ENCODE measurements around the gene KDM1B. TPM values are rescaled to one million over a fixed set of nuclear protein-coding genes. Genes with fewer than 3 reads are reported as not detected.

KDM1B gene
- total RNA-seq, 1 donor from 2014 or later = 16.9 TPM

DNA sequence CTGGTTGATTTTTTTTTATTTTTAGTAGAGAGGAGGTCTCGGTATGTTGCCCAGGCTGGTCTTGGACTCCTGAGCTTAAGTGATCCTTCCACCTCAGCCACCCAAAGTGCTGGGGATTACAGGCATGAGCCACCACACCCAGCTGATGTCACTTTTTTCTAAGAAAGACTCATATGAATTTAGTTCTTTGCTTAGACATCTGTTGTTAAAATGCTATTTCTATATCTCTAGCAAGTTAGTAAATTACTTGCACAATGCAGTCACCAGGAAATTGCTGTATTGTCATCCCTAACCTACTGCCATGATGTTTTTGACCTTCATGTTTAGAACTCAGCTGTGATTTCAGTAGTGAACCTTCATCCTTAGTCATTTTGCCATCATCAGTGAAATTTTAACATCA lies 5.7 kb downstream of the KDM1B start:
- H3K27me3 Mint-ChIP-seq (ENCODE audit: insufficient read depth, low read depth) = no peaks in the 10 kb centered on the region
- Histone ChIP-seq H3K4me1 (peaks cover 4% of the 10 kb centered on the region), H3K27me3 (no peaks in the 10 kb centered on the region)

GRCh38 chr6:18161431-18161830 lies 6.2 kb downstream of the KDM1B start:
- Histone ChIP-seq H3K27me3 (no peaks in the 10 kb centered on the region), H3K4me2 (no peak overlapping the region), H3K9ac (no peak overlapping the region), H3K27ac (no peak overlapping the region), H3K79me2 (ENCODE audit: low read depth) (no peaks in the 10 kb centered on the region), H4K20me1 (ENCODE audit: low read depth) (no peaks in the 10 kb centered on the region), H3F3A (ENCODE audit: low read depth) (peaks cover under 1% of the 10 kb centered on the region), H3K36me3 (no peaks in the 10 kb centered on the region), H2AFZ (replicated peaks) (no peak overlapping the region), H3K4me1 (peaks cover under 1% of the 10 kb centered on the region), H3K4me3 (no peak overlapping the region), H3K9me3 (ENCODE audit: low read depth) (no peaks in the 10 kb centered on the region)
- Mint-ChIP-seq H3K9me3 (no peaks in the 10 kb centered on the region), H3K4me1 (peaks cover under 1% of the 10 kb centered on the region), H3K36me3 (peaks cover 16% of the 10 kb centered on the region), H3K4me3 (no peak overlapping the region), H3K27ac (no peak overlapping the region), H3K27me3 (ENCODE audit: insufficient read depth, low read depth) (no peaks in the 10 kb centered on the region)
- no peak for TF ChIP-seq EZH2 (IDR thresholded peaks at IDR 0.05)
- no peak for DNase-seq (ENCODE audit: low spot score)

More for the DNA sequence above, 5.7 kb downstream of the KDM1B start:
- H3K36me3 Mint-ChIP-seq = peaks cover 16% of the 10 kb centered on the region
- Histone ChIP-seq H3K36me3 (no peaks in the 10 kb centered on the region), H4K20me1 (ENCODE audit: low read depth) (no peaks in the 10 kb centered on the region), H3K27ac (no peak overlapping the region), H3K4me3 (no peak overlapping the region), H3F3A (ENCODE audit: low read depth) (peaks cover 6% of the 10 kb centered on the region), H2AFZ (replicated peaks) (no peak overlapping the region), H3K9ac (no peak overlapping the region), H3K4me2 (no peak overlapping the region), H3K9me3 (ENCODE audit: low read depth) (no peaks in the 10 kb centered on the region), H3K79me2 (ENCODE audit: low read depth) (no peaks in the 10 kb centered on the region)
- H3K27ac Mint-ChIP-seq = no peak overlapping the region
- no peak for DNase-seq (ENCODE audit: low spot score)
- TF ChIP-seq EZH2phosphoT487 (IDR thresholded peaks at IDR 0.05) (no peak), EZH2 (IDR thresholded peaks at IDR 0.05) (no peak), CTCF (IDR thresholded peaks at IDR 0.05) (no peak)
- H3K4me1 Mint-ChIP-seq = peaks cover 5% of the 10 kb centered on the region
- no peak overlapping the region for H3K4me3 Mint-ChIP-seq
- H3K9me3 Mint-ChIP-seq = no peaks in the 10 kb centered on the region

DNA sequence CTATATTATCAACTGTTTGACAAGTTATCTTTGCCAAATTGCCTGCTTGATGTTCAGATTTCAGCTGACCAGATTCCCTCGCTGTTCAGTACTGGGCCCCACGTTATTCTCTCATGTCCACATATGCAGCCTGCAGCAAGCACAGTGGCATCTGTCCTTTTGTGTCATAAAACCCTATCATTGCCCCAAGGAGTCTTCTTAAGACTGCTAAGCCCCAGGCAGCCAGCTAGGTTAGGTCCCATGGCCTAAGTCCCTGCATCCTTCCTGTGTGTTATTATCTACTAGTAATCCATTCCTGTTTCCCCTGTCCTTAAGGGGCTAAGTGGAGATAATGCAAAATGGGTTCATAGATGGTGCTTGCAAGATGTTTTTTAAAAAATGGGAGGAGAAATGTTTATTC lies 7.2 kb downstream of the KDM1B start:
- Histone ChIP-seq H3K36me3 (peaks cover 6% of the 10 kb centered on the region), H4K20me1 (ENCODE audit: low read depth) (no peaks in the 10 kb centered on the region), H3K79me2 (ENCODE audit: low read depth) (no peaks in the 10 kb centered on the region), H3K9me3 (ENCODE audit: low read depth) (no peaks in the 10 kb centered on the region), H3K9ac (no peak overlapping the region), H3K4me2 (no peak overlapping the region), H3K4me1 (no peaks in the 10 kb centered on the region), H3K4me3 (no peak overlapping the region), H3K27me3 (no peaks in the 10 kb centered on the region), H3K27ac (no peak overlapping the region), H3F3A (ENCODE audit: low read depth) (no peaks in the 10 kb centered on the region), H2AFZ (replicated peaks) (no peak overlapping the region)
- no peaks in the 10 kb centered on the region for H3K27me3 Mint-ChIP-seq (ENCODE audit: insufficient read depth, low read depth)
- no peak for TF ChIP-seq CTCF (IDR thresholded peaks at IDR 0.05)
- TF ChIP-seq EZH2 (IDR thresholded peaks at IDR 0.05) = no peak
- no peak for TF ChIP-seq EZH2phosphoT487 (IDR thresholded peaks at IDR 0.05)
- H3K27ac Mint-ChIP-seq = no peak overlapping the region
- no peaks in the 10 kb centered on the region for H3K9me3 Mint-ChIP-seq
- DNase-seq (ENCODE audit: low spot score) = no peak
- no peak overlapping the region for H3K4me3 Mint-ChIP-seq
- H3K4me1 Mint-ChIP-seq = no peaks in the 10 kb centered on the region
- H3K36me3 Mint-ChIP-seq = peaks cover 16% of the 10 kb centered on the region

GRCh38 chr6:18165751-18166150 lies 10.5 kb downstream of the KDM1B start:
- Histone ChIP-seq H3K4me3 (no peak overlapping the region), H3F3A (ENCODE audit: low read depth) (no peaks in the 10 kb centered on the region), H3K27ac (no peak overlapping the region), H3K79me2 (ENCODE audit: low read depth) (no peaks in the 10 kb centered on the region), H2AFZ (replicated peaks) (no peak overlapping the region), H4K20me1 (ENCODE audit: low read depth) (no peaks in the 10 kb centered on the region), H3K9ac (no peak overlapping the region), H3K4me1 (no peaks in the 10 kb centered on the region), H3K9me3 (ENCODE audit: low read depth) (no peaks in the 10 kb centered on the region), H3K4me2 (no peak overlapping the region), H3K36me3 (peaks cover 15% of the 10 kb centered on the region), H3K27me3 (no peaks in the 10 kb centered on the region)
- TF ChIP-seq EZH2 (IDR thresholded peaks at IDR 0.05) (no peak), EZH2phosphoT487 (IDR thresholded peaks at IDR 0.05) (no peak), CTCF (IDR thresholded peaks at IDR 0.05) (no peak)
- H3K9me3 Mint-ChIP-seq = peaks cover 8% of the 10 kb centered on the region
- no peak overlapping the region for H3K27ac Mint-ChIP-seq
- H3K4me1 Mint-ChIP-seq = no peaks in the 10 kb centered on the region
- H3K36me3 Mint-ChIP-seq = peaks cover 22% of the 10 kb centered on the region
- H3K27me3 Mint-ChIP-seq (ENCODE audit: insufficient read depth, low read depth) = peaks cover 2% of the 10 kb centered on the region
- H3K4me3 Mint-ChIP-seq = no peak overlapping the region
- no peak for DNase-seq (ENCODE audit: low spot score)

All from neural progenitor cell (in vitro differentiated cells).